Esophagus squamous epithelium (tissue), 4 donors: ENCODE results near the gene KLF4.
A peak's percentile ranks its signal among the peaks of the same experiment; 100 is the strongest.

ENCODE experiments used
- CTCF ChIP-seq, 6 experiments: fragments of 450-650 bp in 4 of 6; fragments of 200-600 bp in 2 of 6; sonication (generic) in 2 of 6; IDR thresholded peaks; one replicate each; pipeline ENCODE4 v1.5.1; 2016 to 2019; ENCODE audit warnings: antibody characterized with exemption in 6 of 6, mild to moderate bottlenecking in 4 of 6, moderate library complexity in 4 of 6
- POLR2A ChIP-seq, 4 donors: fragments of 450-650 bp; IDR thresholded peaks; one replicate each; pipeline ENCODE4 v1.6.1; 2017; ENCODE audit warnings: antibody characterized with exemption in 4 of 4, mild to moderate bottlenecking in 4 of 4, moderate library complexity in 3 of 4

GRCh38 chr9:107489687-107490605 is at the start of gene KLF4:
- TF ChIP-seq CTCF (IDR thresholded peaks at IDR 0.05), result peak in 1 of 6 experiments; percentile 4
- TF ChIP-seq POLR2A (IDR thresholded peaks at IDR 0.05), result peak in 2 of 4 donors; percentile 87 to 91
